ENCODE measurements around the gene SYT12. TPM values are rescaled to one million over a fixed set of nuclear protein-coding genes. Genes with fewer than 3 reads are reported as not detected.
"Not testable (repeated sequence)": the region's sequence is repeated elsewhere in the genome, so short reads cannot be mapped to it uniquely, and the experiment has no call there.

The SYT12 gene
- total RNA-seq, 2 experiments from 2014 or later: not detected

DNA sequence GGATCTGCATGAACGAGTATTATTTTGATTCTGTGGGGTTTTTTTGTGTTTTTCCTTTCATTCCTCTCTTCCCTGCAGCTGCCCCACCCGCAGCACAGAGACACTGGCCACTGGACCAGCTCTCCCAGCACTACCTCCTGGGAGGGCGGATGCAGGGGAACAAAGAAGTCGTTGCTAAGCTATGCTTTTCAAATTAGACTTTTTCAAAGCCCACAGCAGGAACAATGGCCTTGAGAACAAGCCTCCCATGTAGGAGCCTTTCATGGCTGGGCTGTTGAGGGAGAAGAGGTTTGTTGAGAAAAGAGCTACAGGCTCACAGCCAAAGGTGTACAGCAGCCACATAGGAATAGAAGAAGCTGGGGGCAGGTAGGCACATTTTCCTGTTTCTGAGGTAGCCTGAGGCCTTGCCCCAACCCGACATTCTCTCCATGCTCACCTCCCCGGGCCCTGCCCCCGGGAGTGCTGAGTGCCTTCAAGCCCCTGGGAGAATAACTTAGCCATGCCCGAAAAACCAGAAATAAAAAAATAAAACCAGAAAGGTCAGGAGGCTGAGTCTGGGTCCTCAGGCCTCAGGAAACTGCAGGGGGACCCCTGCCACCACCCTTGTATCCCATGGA lies 20.5 kb upstream of the SYT12 start:
- ChIA-PET POLR2A (no interaction called here), CTCF (no interaction called here)
- H3K4me3 Mint-ChIP-seq: no peak overlapping the region
- intact Hi-C loops (cut with DNase I, micrococcal nuclease): no loop called here
- H3K4me1 Mint-ChIP-seq (ENCODE audit: low read depth): no peaks in the 10 kb centered on the region
- no peaks in the 10 kb centered on the region for H3K36me3 ChIP-seq (ENCODE audit: insufficient read depth, low read length)
- no peaks in the 10 kb centered on the region for H3K9me3 Mint-ChIP-seq
- H3K36me3 Mint-ChIP-seq (ENCODE audit: low read depth): no peaks in the 10 kb centered on the region
- no peak overlapping the region for H3K4me3 ChIP-seq (ENCODE audit: low read length)
- no peaks in the 10 kb centered on the region for H3K27me3 Mint-ChIP-seq
- no peaks in the 10 kb centered on the region for H3K9me3 ChIP-seq (ENCODE audit: control insufficient read depth in 1 of 2, insufficient read depth in 1 of 2, low read length in 2 of 2)
- no peak overlapping the region for H3K27ac Mint-ChIP-seq
- no peak for ATAC-seq (ENCODE audit: poor library complexity)
- H3K27me3 ChIP-seq (ENCODE audit: control insufficient read depth in 1 of 2, insufficient read depth in 2 of 2, low read length in 2 of 2): no peaks in the 10 kb centered on the region
- H3K4me1 ChIP-seq (ENCODE audit: insufficient read depth, low read length): no peaks in the 10 kb centered on the region
- no peak overlapping the region for H3K27ac ChIP-seq (ENCODE audit: low read depth in 1 of 2, low read length in 2 of 2)
- no peak for DNase-seq
- TF ChIP-seq, protein P1, sequence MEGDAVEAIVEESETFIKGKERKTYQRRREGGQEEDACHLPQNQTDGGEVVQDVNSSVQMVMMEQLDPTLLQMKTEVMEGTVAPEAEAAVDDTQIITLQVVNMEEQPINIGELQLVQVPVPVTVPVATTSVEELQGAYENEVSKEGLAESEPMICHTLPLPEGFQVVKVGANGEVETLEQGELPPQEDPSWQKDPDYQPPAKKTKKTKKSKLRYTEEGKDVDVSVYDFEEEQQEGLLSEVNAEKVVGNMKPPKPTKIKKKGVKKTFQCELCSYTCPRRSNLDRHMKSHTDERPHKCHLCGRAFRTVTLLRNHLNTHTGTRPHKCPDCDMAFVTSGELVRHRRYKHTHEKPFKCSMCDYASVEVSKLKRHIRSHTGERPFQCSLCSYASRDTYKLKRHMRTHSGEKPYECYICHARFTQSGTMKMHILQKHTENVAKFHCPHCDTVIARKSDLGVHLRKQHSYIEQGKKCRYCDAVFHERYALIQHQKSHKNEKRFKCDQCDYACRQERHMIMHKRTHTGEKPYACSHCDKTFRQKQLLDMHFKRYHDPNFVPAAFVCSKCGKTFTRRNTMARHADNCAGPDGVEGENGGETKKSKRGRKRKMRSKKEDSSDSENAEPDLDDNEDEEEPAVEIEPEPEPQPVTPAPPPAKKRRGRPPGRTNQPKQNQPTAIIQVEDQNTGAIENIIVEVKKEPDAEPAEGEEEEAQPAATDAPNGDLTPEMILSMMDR (IDR thresholded peaks at IDR 0.05): no peak

GRCh38 chr11:67002921-67003411 lies 20.0 kb upstream of the SYT12 start:
- no peak overlapping the region for H3K27ac ChIP-seq (ENCODE audit: low read depth in 1 of 2, low read length in 2 of 2)
- Mint-ChIP-seq H3K9me3 (no peaks in the 10 kb centered on the region), H3K36me3 (ENCODE audit: low read depth) (no peaks in the 10 kb centered on the region), H3K27ac (no peak overlapping the region), H3K4me3 (no peak overlapping the region), H3K4me1 (ENCODE audit: low read depth) (no peaks in the 10 kb centered on the region), H3K27me3 (no peaks in the 10 kb centered on the region)
- no peak overlapping the region for H3K4me3 ChIP-seq (ENCODE audit: low read length)
- intact Hi-C loops (cut with DNase I, micrococcal nuclease): no loop called here
- H3K4me1 ChIP-seq (ENCODE audit: insufficient read depth, low read length): no peaks in the 10 kb centered on the region
- CTCF ChIA-PET: no interaction called here
- no peaks in the 10 kb centered on the region for H3K9me3 ChIP-seq (ENCODE audit: control insufficient read depth in 1 of 2, insufficient read depth in 1 of 2, low read length in 2 of 2)
- no peak for ATAC-seq (ENCODE audit: poor library complexity)
- H3K27me3 ChIP-seq (ENCODE audit: control insufficient read depth in 1 of 2, insufficient read depth in 2 of 2, low read length in 2 of 2): no peaks in the 10 kb centered on the region
- H3K36me3 ChIP-seq (ENCODE audit: insufficient read depth, low read length): no peaks in the 10 kb centered on the region
- TF ChIP-seq, protein P1 (IDR thresholded peaks at IDR 0.05): no peak
- POLR2A ChIA-PET: no interaction called here
- no peak for DNase-seq

DNA sequence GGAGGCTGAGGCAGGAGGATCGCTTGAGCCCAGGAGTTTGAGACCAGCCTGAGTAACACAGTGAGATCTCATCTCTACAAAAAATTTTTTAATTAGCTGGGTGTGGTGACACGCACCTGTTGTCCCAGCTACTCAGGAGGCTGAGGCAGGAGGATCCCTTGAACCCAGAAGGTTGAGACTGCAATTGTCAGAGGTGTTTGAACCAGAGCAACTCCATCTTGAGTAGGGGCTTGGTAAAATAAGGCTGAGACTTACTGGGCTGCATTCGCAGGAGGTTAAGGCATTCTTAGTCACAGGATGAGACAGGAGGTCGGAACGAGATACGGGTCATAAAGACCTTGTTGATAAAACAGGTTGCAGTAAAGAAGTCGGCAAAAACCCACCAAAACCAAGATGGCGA lies 17.7 kb upstream of the SYT12 start:
- POLR2A ChIA-PET; H3K27ac ChIP-seq (ENCODE audit: low read depth in 1 of 2, low read length in 2 of 2); ATAC-seq (ENCODE audit: poor library complexity); H3K27me3 Mint-ChIP-seq; H3K36me3 ChIP-seq (ENCODE audit: insufficient read depth, low read length); H3K9me3 Mint-ChIP-seq; H3K4me3 ChIP-seq (ENCODE audit: low read length); DNase-seq; H3K4me1 Mint-ChIP-seq (ENCODE audit: low read depth); H3K36me3 Mint-ChIP-seq (ENCODE audit: low read depth); CTCF ChIA-PET; H3K9me3 ChIP-seq (ENCODE audit: control insufficient read depth in 1 of 2, insufficient read depth in 1 of 2, low read length in 2 of 2); intact Hi-C loops (cut with DNase I, micrococcal nuclease); H3K27ac Mint-ChIP-seq; H3K4me3 Mint-ChIP-seq; H3K4me1 ChIP-seq (ENCODE audit: insufficient read depth, low read length); H3K27me3 ChIP-seq (ENCODE audit: control insufficient read depth in 1 of 2, insufficient read depth in 2 of 2, low read length in 2 of 2): not testable (repeated sequence)
